IMR-90 (cell line): ENCODE results near the gene ACAD10. TPM values are rescaled to one million over a fixed set of nuclear protein-coding genes. Genes with fewer than 3 reads are reported as not detected.

Experiments
- ATAC-seq: fragments of 200-7000 bp; cut with Tn5 transposase; 2 replicates; pipeline ENCODE4 v1.9.1; 2020; ENCODE audit warnings: low read depth, mild to moderate bottlenecking, moderate library complexity
- BruUV-seq: library from RNA; stranded (reverse); fragments of 400-500 nt; replicated peaks from 2 replicates; lab custom pipeline; 2021; lab: Mats Ljungman, UMichigan
- CTCF ChIA-PET: fragments of 300-600 bp; formaldehyde crosslinking; extraction: SDS; loops from one replicate; lab custom pipeline; 2021; ENCODE audit warnings: antibody characterized with exemption; lab: Yijun Ruan, JAX
- POLR2A ChIA-PET: fragments of 300-600 bp; sonication (Branson Sonifier 250); formaldehyde crosslinking; loops from one replicate; lab custom pipeline; 2022; ENCODE audit warnings: antibody characterized with exemption; ENCODE audit not compliant: unreplicated experiment; lab: Charles Lee
- DNase-seq: peaks from one replicate; pipeline ENCODE4 v3.0.0; 2013
- H2AFZ ChIP-seq: replicated peaks from 2 replicates; pipeline ENCODE3; 2013; ENCODE audit warnings: low read length, mild to moderate bottlenecking; ENCODE audit not compliant: poor library complexity
- H2AK5ac ChIP-seq: 2 replicates; pipeline ENCODE4 v1.6.1; 2013; ENCODE audit warnings: low read depth, low read length, inconsistent platforms
- H2AK9ac ChIP-seq: replicated peaks from 2 replicates; pipeline ENCODE3; 2013; ENCODE audit warnings: mild to moderate bottlenecking, low read depth, low read length, moderate library complexity; ENCODE audit not compliant: poor library complexity
- H2BK120ac ChIP-seq: 2 replicates; pipeline ENCODE4 v1.6.1; 2013; ENCODE audit warnings: low read depth, low read length, inconsistent platforms
- H2BK15ac ChIP-seq: 3 replicates; pipeline ENCODE4 v1.6.1; 2013; ENCODE audit warnings: low read depth, low read length, inconsistent platforms
- H2BK20ac ChIP-seq: 2 replicates; pipeline ENCODE4 v1.6.1; 2013; ENCODE audit warnings: low read depth, mild to moderate bottlenecking, inconsistent platforms, low read length, moderate library complexity
- H2BK5ac ChIP-seq: 2 replicates; pipeline ENCODE4 v1.6.1; 2013; ENCODE audit warnings: mild to moderate bottlenecking, low read depth, low read length, inconsistent platforms; ENCODE audit not compliant: poor library complexity, severe bottlenecking
- H3K14ac ChIP-seq: replicated peaks from 2 replicates; pipeline ENCODE4 v1.6.1; 2013; ENCODE audit warnings: low read depth, low read length, inconsistent platforms
- H3K18ac ChIP-seq: 2 replicates; pipeline ENCODE4 v1.6.1; 2013; ENCODE audit warnings: low read depth, low read length, control low read depth
- H3K23ac ChIP-seq: 2 replicates; pipeline ENCODE4 v1.6.1; 2013; ENCODE audit warnings: low read depth, low read length, inconsistent platforms
- H3K27ac ChIP-seq: 2 replicates; pipeline ENCODE4 v1.5.1; 2013; ENCODE audit warnings: mild to moderate bottlenecking, control low read depth, low read length; ENCODE audit not compliant: insufficient read depth
- H3K27me3 ChIP-seq: 2 replicates; pipeline ENCODE4 v1.6.1; 2013; ENCODE audit warnings: low read length; ENCODE audit not compliant: control insufficient read depth, insufficient read depth
- H3K36me3 ChIP-seq: 2 replicates; pipeline ENCODE4 v1.6.1; 2013; ENCODE audit warnings: low read length, mixed read lengths; ENCODE audit not compliant: control insufficient read depth, insufficient read depth
- H3K4ac ChIP-seq: 2 replicates; pipeline ENCODE4 v1.6.1; 2013; ENCODE audit warnings: low read depth, low read length, inconsistent platforms
- H3K4me1 ChIP-seq: 2 replicates; pipeline ENCODE4 v1.6.1; 2013; ENCODE audit warnings: low read length, mixed read lengths; ENCODE audit not compliant: control insufficient read depth, insufficient read depth
- H3K4me2 ChIP-seq: 2 replicates; pipeline ENCODE4 v1.6.1; 2013; ENCODE audit warnings: low read depth, mild to moderate bottlenecking, control low read depth, low read length, moderate library complexity
- H3K4me3 ChIP-seq: 2 replicates; pipeline ENCODE4 v1.5.1; 2013; ENCODE audit warnings: low read depth, mild to moderate bottlenecking, control low read depth, low read length, moderate library complexity; ENCODE audit not compliant: insufficient read depth
- H3K56ac ChIP-seq: 2 replicates; pipeline ENCODE4 v1.6.1; 2013; ENCODE audit warnings: low read length, inconsistent platforms; ENCODE audit not compliant: insufficient read depth; ENCODE audit errors: extremely low read depth
- H3K79me1 ChIP-seq, 2 experiments: 2 replicates each; pipeline ENCODE4 v1.6.1; 2013; ENCODE audit warnings: low read length in 2 of 2, inconsistent platforms in 1 of 2, low read depth in 1 of 2
- H3K9ac ChIP-seq: 2 replicates; pipeline ENCODE4 v1.6.1; 2013; ENCODE audit warnings: low read depth, low read length, control low read depth
- H3K9me1 ChIP-seq: 2 replicates; pipeline ENCODE4 v1.6.1; 2013; ENCODE audit warnings: low read length, inconsistent platforms; ENCODE audit not compliant: insufficient read depth
- H3K9me3 ChIP-seq: 2 replicates; pipeline ENCODE4 v1.6.1; 2013; ENCODE audit warnings: low read length; ENCODE audit not compliant: control insufficient read depth, insufficient read depth
- H4K20me1 ChIP-seq: 2 replicates; pipeline ENCODE4 v1.6.1; 2013; ENCODE audit warnings: low read length, inconsistent platforms; ENCODE audit not compliant: insufficient read depth
- H4K5ac ChIP-seq: 2 replicates; pipeline ENCODE4 v1.6.1; 2013; ENCODE audit warnings: mild to moderate bottlenecking, low read depth, low read length, control low read depth
- H4K8ac ChIP-seq, 2 experiments: 2 replicates each; pipeline ENCODE4 v1.6.1; 2013; ENCODE audit warnings: low read depth in 2 of 2, low read length in 2 of 2, control low read depth in 1 of 2, inconsistent platforms in 1 of 2
- H4K91ac ChIP-seq: 2 replicates; pipeline ENCODE4 v1.6.1; 2013; ENCODE audit warnings: low read depth, low read length, inconsistent platforms; ENCODE audit not compliant: insufficient read depth
- BHLHE40 ChIP-seq: fragments of 150-350 bp; IDR thresholded peaks from 2 replicates; pipeline ENCODE4 v1.6.1; 2016; ENCODE audit warnings: mild to moderate bottlenecking, low read depth, low read length
- CHD1 ChIP-seq: IDR thresholded peaks from 2 replicates; pipeline ENCODE4 v1.6.1; 2012; ENCODE audit warnings: low read depth, low read length, improper control_type of control experiment
- ELK1 ChIP-seq: fragments of 150-350 bp; IDR thresholded peaks from 2 replicates; pipeline ENCODE4 v1.6.1; 2016; ENCODE audit warnings: low read depth, mild to moderate bottlenecking, low read length, moderate library complexity, borderline replicate concordance
- FOS ChIP-seq: fragments of 150-350 bp; IDR thresholded peaks from 2 replicates; pipeline ENCODE4 v1.6.1; 2016; ENCODE audit warnings: low read depth, low read length
- MAFK ChIP-seq: IDR thresholded peaks from 2 replicates; pipeline ENCODE4 v1.6.1; 2012; ENCODE audit warnings: low read depth, low read length, improper control_type of control experiment
- MAZ ChIP-seq: IDR thresholded peaks from 2 replicates; pipeline ENCODE4 v1.6.1; 2012; ENCODE audit warnings: low read depth, mild to moderate bottlenecking, low read length, improper control_type of control experiment, moderate library complexity, borderline replicate concordance
- MXI1 ChIP-seq: IDR thresholded peaks from 2 replicates; pipeline ENCODE4 v1.6.1; 2012; ENCODE audit warnings: low read depth, mild to moderate bottlenecking, low read length, moderate library complexity, borderline replicate concordance
- RAD21 ChIP-seq: IDR thresholded peaks from 2 replicates; pipeline ENCODE4 v1.6.1; 2012; ENCODE audit warnings: low read length, improper control_type of control experiment
- RCOR1 ChIP-seq: IDR thresholded peaks from 2 replicates; pipeline ENCODE4 v1.6.1; 2012; ENCODE audit warnings: mild to moderate bottlenecking, low read length, improper control_type of control experiment; ENCODE audit not compliant: insufficient replicate concordance
- RFX5 ChIP-seq: IDR thresholded peaks from 2 replicates; pipeline ENCODE4 v1.8.0; 2012; ENCODE audit warnings: low read depth, mild to moderate bottlenecking, low read length, moderate library complexity
- SMC3 ChIP-seq: fragments of 150-350 bp; IDR thresholded peaks from 2 replicates; pipeline ENCODE4 v1.6.1; 2016; ENCODE audit warnings: low read depth, mild to moderate bottlenecking, antibody characterized with exemption, low read length, moderate library complexity
- USF2 ChIP-seq: fragments of 150-350 bp; IDR thresholded peaks from 2 replicates; pipeline ENCODE4 v1.6.1; 2017; ENCODE audit warnings: mild to moderate bottlenecking, antibody characterized with exemption, low read length, low read depth
- WGBS, 2 experiments: methylation state at CpG; one replicate each; pipeline versions ENCODE4 v1.1.5 to v1.1.7; 2013; ENCODE audit warnings: missing lambda C conversion rate in 2 of 2; ENCODE audit not compliant: insufficient read length in 1 of 2; ENCODE audit errors: extremely low coverage in 2 of 2; 5-methylcytosine and 5-hydroxymethylcytosine counted together
- dilution Hi-C: fragments of 300-500 bp; cut with HindIII; formaldehyde crosslinking; loops from one replicate; pipeline ENCODE4 v1.14.3; 2018; ENCODE audit warnings: low sequenced_read_pairs; ENCODE audit not compliant: unreplicated experiment
- in situ Hi-C: fragments of 300-500 bp; cut with MboI; formaldehyde crosslinking; loops from 3 replicates; pipeline ENCODE4 v1.14.3; 2019; ENCODE audit warnings: low sequenced_read_pairs, inconsistent platforms, mixed read lengths
- intact Hi-C: fragments of 100-400 bp; cut with micrococcal nuclease; formaldehyde crosslinking; loops from 2 replicates; pipeline ENCODE4 v1.10.0; 2022
- polyA plus RNA-seq, 3 experiments: library from polyadenylated mRNA; depleted of rRNA; stranded (reverse); fragments of >200 nt; gene quantifications; 2 replicates each; pipeline ENCODE4 v1.2.3, GENCODE V29; 2012; ENCODE audit warnings: low replicate concordance in 1 of 3
- total RNA-seq: library from RNA; depleted of rRNA; stranded (reverse); fragments of >200 nt; gene quantifications from 2 replicates; pipeline ENCODE4 v1.2.3, GENCODE V29; 2012

Gene ACAD10
- total and polyA plus RNA-seq, 2 of the 4 experiments (the other 2 are of a cell fraction): 12.4 to 21.0 TPM

- H3K27ac ChIP-seq: no peak overlapping the region
- no peaks in the 10 kb centered on the region for H3K9me3 ChIP-seq
- no peak overlapping the region for H2BK20ac ChIP-seq
- ChIA-PET CTCF (interaction anchor here (1.8 kb wide), 1 partner anchor 9 kb away, joined by 5 read pairs; no protein-coding TSS in a partner anchor), POLR2A (no interaction called here)
- H3K36me3 ChIP-seq: peaks cover 45% of the 10 kb centered on the region
- no peaks in the 10 kb centered on the region for H3K4me1 ChIP-seq
- BruUV-seq: no TSS peak
- no peak overlapping the region for H3K9ac ChIP-seq
- no peak overlapping the region for H3K4me3 ChIP-seq
- no peak for TF ChIP-seq MAZ
- TF ChIP-seq CHD1: no peak
- TF ChIP-seq SMC3: no peak
- TF ChIP-seq FOS: no peak
- no peak for TF ChIP-seq ELK1
- no peak for TF ChIP-seq USF2
- no peak for TF ChIP-seq RAD21
- no peak for TF ChIP-seq MXI1
- TF ChIP-seq MAFK: no peak
- no peak for TF ChIP-seq RCOR1
- TF ChIP-seq BHLHE40: no peak
- no peak for TF ChIP-seq RFX5
- no peaks in the 10 kb centered on the region for H3K27me3 ChIP-seq
- no peak overlapping the region for H2BK5ac ChIP-seq
- H2AK9ac ChIP-seq: no peak overlapping the region
- 100% methylated on average over 1 of the region's 5 CpGs; no CpG with 5 or more reads in 1 of the 2 experiments for WGBS, 2 experiments
- no peak overlapping the region for H4K5ac ChIP-seq
- H4K91ac ChIP-seq: no peak overlapping the region
- no peak overlapping the region for H2AK5ac ChIP-seq
- dilution Hi-C loops (no loop called here), intact Hi-C loops (no loop called here), in situ Hi-C loops (no loop called here)
- no peak overlapping the region for H3K56ac ChIP-seq
- no peak overlapping the region for H3K18ac ChIP-seq
- H3K79me1 ChIP-seq: peaks cover 13 to 26% of the 10 kb centered on the region in 2 experiments
- H3K23ac ChIP-seq: no peak overlapping the region
- no peak overlapping the region for H2BK15ac ChIP-seq
- no peak overlapping the region for H3K4me2 ChIP-seq
- ATAC-seq: no peak
- H2BK120ac ChIP-seq: no peak overlapping the region
- no peaks in the 10 kb centered on the region for H4K20me1 ChIP-seq
- no peak for DNase-seq
- no peak overlapping the region for H3K14ac ChIP-seq
- H2AFZ ChIP-seq: no peak overlapping the region
- H4K8ac ChIP-seq: no peak overlapping the region
- no peak overlapping the region for H3K4ac ChIP-seq
- no peaks in the 10 kb centered on the region for H3K9me1 ChIP-seq
These were observed 21.4 kb upstream of the ACAD10 start for GRCh38 chr12:111664499-111664898.
